Colonic mucosa (tissue), 4 donors: ENCODE data around the gene THEMIS. TPM values are rescaled to one million over a fixed set of nuclear protein-coding genes. Genes with fewer than 3 reads are reported as not detected.
"Not testable (repeated sequence)": the region's sequence is repeated elsewhere in the genome, so short reads cannot be mapped to it uniquely, and the experiment has no call there.

Experiments used
- DNase-seq: peaks from one replicate; pipeline ENCODE4 v3.0.0-alpha.2; 2020
- H3K27ac ChIP-seq: fragments of 200-600 bp; one replicate; pipeline ENCODE4 v1.8.0; 2021
- H3K27me3 ChIP-seq: fragments of 200-600 bp; one replicate; pipeline ENCODE4 v1.8.0; 2021
- H3K36me3 ChIP-seq: fragments of 200-600 bp; one replicate; pipeline ENCODE4 v1.8.0; 2021
- H3K4me1 ChIP-seq: fragments of 200-600 bp; one replicate; pipeline ENCODE4 v1.8.0; 2021; ENCODE audit warnings: mild to moderate bottlenecking
- H3K4me3 ChIP-seq: fragments of 200-600 bp; one replicate; pipeline ENCODE4 v1.8.0; 2021
- H3K9ac ChIP-seq, 2 donors: one replicate each; pipeline ENCODE4 v1.7.0; 2013; ENCODE audit warnings: control low read depth in 2 of 2, low read depth in 2 of 2, low read length in 2 of 2
- H3K9me3 ChIP-seq: fragments of 200-600 bp; one replicate; pipeline ENCODE4 v1.8.0; 2021
- CTCF ChIP-seq: fragments of 200-600 bp; IDR thresholded peaks from one replicate; pipeline ENCODE4 v1.8.0; 2022; ENCODE audit warnings: antibody characterized with exemption, mild to moderate bottlenecking
- intact Hi-C: fragments of 100-400 bp; cut with DNase I; formaldehyde crosslinking; loops from one replicate; pipeline ENCODE4 v1.14.1; 2022
- total RNA-seq, 2 donors: library from RNA; stranded (reverse); fragmentation: NEBNext Ultra II Directional in 1 of 2; extraction: Animal tissue kit (Norgen Biotek cat#: 25700) in 1 of 2; gene quantifications; one replicate each; pipeline ENCODE4 v1.2.1, GENCODE V29; 2021
- donor health status: healthy.
- donor health status: DM: no; HTN: no; CAD: no.
- donor health status: DM: no; HTN: no; CAD: no.

Gene THEMIS
- total RNA-seq, 2 donors from 2014 or later, result 0.96 TPM

- intact Hi-C loops, result no loop called here
- no peak overlapping the region for H3K9ac ChIP-seq
- no peak for DNase-seq
- no peaks in the 10 kb centered on the region for H3K27me3 ChIP-seq
- H3K9me3 ChIP-seq, result no peaks in the 10 kb centered on the region
- no peaks in the 10 kb centered on the region for H3K4me1 ChIP-seq
- no peak overlapping the region for H3K27ac ChIP-seq
- H3K4me3 ChIP-seq, result no peak overlapping the region
- no peak for TF ChIP-seq CTCF
- no peaks in the 10 kb centered on the region for H3K36me3 ChIP-seq
These were observed 16.7 kb downstream of the THEMIS start for GRCh38 chr6:127884134-127884533.

GRCh38 chr6:127881949-127882348 is 18.9 kb downstream of the THEMIS start:
- DNase-seq, H3K9ac ChIP-seq, H3K4me3 ChIP-seq, H3K9me3 ChIP-seq, H3K4me1 ChIP-seq, H3K36me3 ChIP-seq, intact Hi-C loops, H3K27ac ChIP-seq, H3K27me3 ChIP-seq: not testable (repeated sequence)

- DNase-seq, result no peak
- H3K36me3 ChIP-seq, result no peaks in the 10 kb centered on the region
- no peak overlapping the region for H3K27ac ChIP-seq
- intact Hi-C loops, result no loop called here
- H3K27me3 ChIP-seq, result no peaks in the 10 kb centered on the region
- no peaks in the 10 kb centered on the region for H3K9me3 ChIP-seq
- no peak overlapping the region for H3K9ac ChIP-seq
- H3K4me3 ChIP-seq, result no peak overlapping the region
- TF ChIP-seq CTCF, result no peak
- no peaks in the 10 kb centered on the region for H3K4me1 ChIP-seq
These were observed 20.4 kb downstream of the THEMIS start for GRCh38 chr6:127880429-127880828.

- no peak overlapping the region for H3K4me3 ChIP-seq
- no peaks in the 10 kb centered on the region for H3K36me3 ChIP-seq
- intact Hi-C loops, result no loop called here
- H3K9ac ChIP-seq, result no peak overlapping the region
- no peak for TF ChIP-seq CTCF
- H3K4me1 ChIP-seq, result no peaks in the 10 kb centered on the region
- no peak overlapping the region for H3K27ac ChIP-seq
- H3K9me3 ChIP-seq, result no peaks in the 10 kb centered on the region
- no peaks in the 10 kb centered on the region for H3K27me3 ChIP-seq
- no peak for DNase-seq
These were observed 21.2 kb downstream of the THEMIS start for GRCh38 chr6:127879685-127880084.

GRCh38 chr6:127878115-127878514 is 22.7 kb downstream of the THEMIS start:
- no peak for DNase-seq
- intact Hi-C loops, result no loop called here
- no peak overlapping the region for H3K4me3 ChIP-seq
- TF ChIP-seq CTCF, result no peak
- H3K27me3 ChIP-seq, result no peaks in the 10 kb centered on the region
- no peaks in the 10 kb centered on the region for H3K36me3 ChIP-seq
- H3K9me3 ChIP-seq, result no peaks in the 10 kb centered on the region
- H3K9ac ChIP-seq, result no peak overlapping the region
- H3K4me1 ChIP-seq, result no peaks in the 10 kb centered on the region
- no peak overlapping the region for H3K27ac ChIP-seq

GRCh38 chr6:127877231-127877630 is 23.6 kb downstream of the THEMIS start:
- no peak for TF ChIP-seq CTCF
- Histone ChIP-seq H3K9me3 (no peaks in the 10 kb centered on the region), H3K27ac (no peak overlapping the region), H3K36me3 (no peaks in the 10 kb centered on the region), H3K4me3 (no peak overlapping the region), H3K9ac (no peak overlapping the region), H3K27me3 (no peaks in the 10 kb centered on the region), H3K4me1 (no peaks in the 10 kb centered on the region)
- no peak for DNase-seq
- intact Hi-C loops, result no loop called here
